Measurements from ENCODE around the gene FTH1.

Gene FTH1

DNA sequence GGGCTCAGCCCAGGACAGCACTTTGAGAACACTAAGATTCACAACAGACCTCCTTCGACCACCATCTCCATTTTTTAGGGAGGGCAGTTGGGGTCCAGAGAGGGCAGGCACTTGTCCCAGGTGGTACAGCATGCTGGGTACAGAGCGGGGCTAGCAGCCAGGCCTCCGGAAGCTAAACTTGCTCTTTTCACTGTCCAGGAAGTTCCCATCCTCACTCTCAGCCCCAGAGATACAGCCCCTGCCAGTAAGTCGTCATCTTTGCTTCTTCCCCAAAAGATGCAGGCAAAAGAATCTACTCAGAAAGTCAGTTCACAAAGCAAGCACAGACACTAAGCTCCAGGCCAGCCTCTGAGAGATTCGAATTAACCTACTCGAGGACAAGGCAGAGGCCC is 43.4 kb downstream of the FTH1 start:
- Histone ChIP-seq H4K20me1 (ENCODE audit: insufficient read depth, low read length, poor library complexity, severe bottlenecking) (no peaks in the 10 kb centered on the region), H2AFZ (ENCODE audit: low read length) (no peak overlapping the region), H3K36me3 (ENCODE audit: insufficient read depth, low read length) (no peaks in the 10 kb centered on the region), H3K27me3 (ENCODE audit: insufficient read depth, low read length, poor library complexity, severe bottlenecking) (no peaks in the 10 kb centered on the region), H3K79me2 (ENCODE audit: insufficient read depth, low read length) (no peaks in the 10 kb centered on the region), H3K4me3 (ENCODE audit: low read length, poor library complexity, severe bottlenecking) (no peak overlapping the region), H3F3A (ENCODE audit: low read depth) (no peaks in the 10 kb centered on the region), H3K9me2 (replicated peaks; ENCODE audit: low read depth, low read length) (no peaks in the 10 kb centered on the region), H3K9me3 (ENCODE audit: insufficient read depth, low read depth, low read length) (no peaks in the 10 kb centered on the region), H3K4me2 (ENCODE audit: low read depth, low read length, poor library complexity, severe bottlenecking) (no peak overlapping the region), H3K9ac (ENCODE audit: low read depth, low read length, poor library complexity, severe bottlenecking) (no peak overlapping the region), H3K4me1 (ENCODE audit: insufficient read depth, low read length, poor library complexity, severe bottlenecking) (no peaks in the 10 kb centered on the region)
- TF ChIP-seq EZH2phosphoT487 (IDR thresholded peaks at IDR 0.05; ENCODE audit: borderline replicate concordance): no peak
- TF ChIP-seq, protein P1, sequence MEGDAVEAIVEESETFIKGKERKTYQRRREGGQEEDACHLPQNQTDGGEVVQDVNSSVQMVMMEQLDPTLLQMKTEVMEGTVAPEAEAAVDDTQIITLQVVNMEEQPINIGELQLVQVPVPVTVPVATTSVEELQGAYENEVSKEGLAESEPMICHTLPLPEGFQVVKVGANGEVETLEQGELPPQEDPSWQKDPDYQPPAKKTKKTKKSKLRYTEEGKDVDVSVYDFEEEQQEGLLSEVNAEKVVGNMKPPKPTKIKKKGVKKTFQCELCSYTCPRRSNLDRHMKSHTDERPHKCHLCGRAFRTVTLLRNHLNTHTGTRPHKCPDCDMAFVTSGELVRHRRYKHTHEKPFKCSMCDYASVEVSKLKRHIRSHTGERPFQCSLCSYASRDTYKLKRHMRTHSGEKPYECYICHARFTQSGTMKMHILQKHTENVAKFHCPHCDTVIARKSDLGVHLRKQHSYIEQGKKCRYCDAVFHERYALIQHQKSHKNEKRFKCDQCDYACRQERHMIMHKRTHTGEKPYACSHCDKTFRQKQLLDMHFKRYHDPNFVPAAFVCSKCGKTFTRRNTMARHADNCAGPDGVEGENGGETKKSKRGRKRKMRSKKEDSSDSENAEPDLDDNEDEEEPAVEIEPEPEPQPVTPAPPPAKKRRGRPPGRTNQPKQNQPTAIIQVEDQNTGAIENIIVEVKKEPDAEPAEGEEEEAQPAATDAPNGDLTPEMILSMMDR (conservative IDR thresholded peaks at IDR 0.05; ENCODE audit: low read length): no peak

- Histone ChIP-seq H3K9me2 (replicated peaks; ENCODE audit: low read depth, low read length) (no peaks in the 10 kb centered on the region), H3F3A (ENCODE audit: low read depth) (no peaks in the 10 kb centered on the region), H3K4me2 (ENCODE audit: low read depth, low read length, poor library complexity, severe bottlenecking) (no peak overlapping the region), H2AFZ (ENCODE audit: low read length) (no peak overlapping the region), H3K4me3 (ENCODE audit: low read length, poor library complexity, severe bottlenecking) (no peak overlapping the region), H3K36me3 (ENCODE audit: insufficient read depth, low read length) (no peaks in the 10 kb centered on the region), H3K79me2 (ENCODE audit: insufficient read depth, low read length) (no peaks in the 10 kb centered on the region), H3K9ac (ENCODE audit: low read depth, low read length, poor library complexity, severe bottlenecking) (no peak overlapping the region), H3K27me3 (ENCODE audit: insufficient read depth, low read length, poor library complexity, severe bottlenecking) (no peaks in the 10 kb centered on the region), H3K4me1 (ENCODE audit: insufficient read depth, low read length, poor library complexity, severe bottlenecking) (no peaks in the 10 kb centered on the region), H3K9me3 (ENCODE audit: insufficient read depth, low read depth, low read length) (no peaks in the 10 kb centered on the region), H4K20me1 (ENCODE audit: insufficient read depth, low read length, poor library complexity, severe bottlenecking) (no peaks in the 10 kb centered on the region)
- TF ChIP-seq, protein P1 (conservative IDR thresholded peaks at IDR 0.05; ENCODE audit: low read length): no peak
- TF ChIP-seq EZH2phosphoT487 (IDR thresholded peaks at IDR 0.05; ENCODE audit: borderline replicate concordance): no peak
Measured at GRCh38 chr11:61923166-61924063, 44.0 kb downstream of the FTH1 start.

GRCh38 chr11:61922539-61922938 is 44.9 kb downstream of the FTH1 start:
- TF ChIP-seq, protein P1 (conservative IDR thresholded peaks at IDR 0.05; ENCODE audit: low read length): no peak
- TF ChIP-seq EZH2phosphoT487 (IDR thresholded peaks at IDR 0.05; ENCODE audit: borderline replicate concordance): no peak
- Histone ChIP-seq H3K36me3 (ENCODE audit: insufficient read depth, low read length) (no peaks in the 10 kb centered on the region), H3K27me3 (ENCODE audit: insufficient read depth, low read length, poor library complexity, severe bottlenecking) (no peaks in the 10 kb centered on the region), H3K9me2 (replicated peaks; ENCODE audit: low read depth, low read length) (no peaks in the 10 kb centered on the region), H2AFZ (ENCODE audit: low read length) (no peak overlapping the region), H3F3A (ENCODE audit: low read depth) (no peaks in the 10 kb centered on the region), H3K79me2 (ENCODE audit: insufficient read depth, low read length) (no peaks in the 10 kb centered on the region), H3K9ac (ENCODE audit: low read depth, low read length, poor library complexity, severe bottlenecking) (no peak overlapping the region), H3K4me2 (ENCODE audit: low read depth, low read length, poor library complexity, severe bottlenecking) (no peak overlapping the region), H4K20me1 (ENCODE audit: insufficient read depth, low read length, poor library complexity, severe bottlenecking) (no peaks in the 10 kb centered on the region), H3K4me1 (ENCODE audit: insufficient read depth, low read length, poor library complexity, severe bottlenecking) (no peaks in the 10 kb centered on the region), H3K9me3 (ENCODE audit: insufficient read depth, low read depth, low read length) (no peaks in the 10 kb centered on the region), H3K4me3 (ENCODE audit: low read length, poor library complexity, severe bottlenecking) (no peak overlapping the region)

Measured in Loucy (cell line).